Measurements from ENCODE around the gene PRAMEF9. TPM values are rescaled to one million over a fixed set of nuclear protein-coding genes. Genes with fewer than 3 reads are reported as not detected.
"Not testable (repeated sequence)": the region's sequence is repeated elsewhere in the genome, so short reads cannot be mapped to it uniquely, and the experiment has no call there.

PRAMEF9 gene
- total RNA-seq, result not detected
- polyA plus RNA-seq, result not detected

DNA sequence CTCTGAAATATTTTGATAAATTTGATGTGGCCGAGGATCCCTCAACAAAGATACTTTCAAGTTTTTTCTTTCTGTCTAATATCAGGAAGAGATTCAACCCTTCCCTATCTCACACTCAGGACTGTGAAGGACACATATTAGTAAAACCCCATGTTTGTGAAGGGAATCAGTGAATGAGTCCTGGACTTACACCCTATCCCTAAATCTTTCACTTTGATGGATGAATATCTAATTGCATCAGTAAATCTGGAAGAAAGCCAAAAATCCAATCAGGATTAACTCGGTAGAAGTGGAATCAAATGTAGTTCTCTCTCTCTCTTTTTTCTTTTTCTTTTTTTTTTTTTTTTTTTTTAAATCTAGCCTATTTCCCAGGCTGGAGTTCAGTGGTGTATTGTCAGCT, at the start of gene PRAMEF9:
Gene PRAMEF9 (plus strand): TSS at position 301 of the 400 bp plus-strand sequence. CDS start 3,433 bp downstream, outside the sequence.
- H3K36me3 ChIP-seq (ENCODE audit: insufficient read depth, low read length); CTCF ChIA-PET (ENCODE audit: partially characterized antibody); H3K4me1 ChIP-seq (ENCODE audit: insufficient read depth, low read length); H3K27ac Mint-ChIP-seq; H3K9me3 ChIP-seq (ENCODE audit: control insufficient read depth in 1 of 2, low read length in 2 of 2); H3K4me3 ChIP-seq (ENCODE audit: low read length in 2 of 2); H3K4me1 Mint-ChIP-seq; H3K9me3 Mint-ChIP-seq; H3K36me3 Mint-ChIP-seq; H3K27me3 Mint-ChIP-seq; H3K27me3 ChIP-seq (ENCODE audit: insufficient read depth, low read length); POLR2A ChIA-PET (ENCODE audit: partially characterized antibody); intact Hi-C loops (cut with micrococcal nuclease); H3K27ac ChIP-seq (ENCODE audit: low read depth, low read length); H3K4me3 Mint-ChIP-seq; DNase-seq: not testable (repeated sequence)

DNA sequence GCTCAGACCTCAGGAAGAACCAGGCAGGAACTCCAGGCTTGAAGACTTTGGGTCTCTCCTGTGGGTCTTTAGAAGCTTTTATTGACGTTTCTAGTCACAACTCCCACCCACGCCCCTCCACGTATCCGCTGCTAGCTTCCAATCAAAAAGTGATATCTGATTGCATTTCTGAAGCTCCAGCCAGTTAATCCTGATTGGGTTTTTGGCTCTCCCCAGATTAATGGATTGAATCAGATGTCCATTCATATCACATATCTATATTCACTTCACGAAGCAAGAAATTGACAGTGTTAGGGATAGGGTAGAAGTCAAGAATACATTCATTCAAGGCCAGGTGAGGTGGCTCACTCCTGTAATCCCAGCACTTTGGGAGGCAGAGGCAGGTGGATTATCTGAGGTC, 15.7 kb upstream of the PRAMEF9 start, which contains the start of gene PRAMEF26:
Gene PRAMEF26 (minus strand): TSS at position 101 of the 400 bp plus-strand sequence. CDS start 2,914 bp downstream, outside the sequence.
- H3K9me3 ChIP-seq (ENCODE audit: control insufficient read depth in 1 of 2, low read length in 2 of 2); H3K4me1 ChIP-seq (ENCODE audit: insufficient read depth, low read length); H3K27me3 Mint-ChIP-seq; POLR2A ChIA-PET (ENCODE audit: partially characterized antibody); H3K27ac ChIP-seq (ENCODE audit: low read depth, low read length); H3K36me3 ChIP-seq (ENCODE audit: insufficient read depth, low read length); intact Hi-C loops (cut with micrococcal nuclease); H3K4me1 Mint-ChIP-seq; H3K27ac Mint-ChIP-seq; H3K9me3 Mint-ChIP-seq; H3K4me3 Mint-ChIP-seq; H3K27me3 ChIP-seq (ENCODE audit: insufficient read depth, low read length); H3K4me3 ChIP-seq (ENCODE audit: low read length in 2 of 2); DNase-seq; H3K36me3 Mint-ChIP-seq; CTCF ChIA-PET (ENCODE audit: partially characterized antibody): not testable (repeated sequence)

DNA sequence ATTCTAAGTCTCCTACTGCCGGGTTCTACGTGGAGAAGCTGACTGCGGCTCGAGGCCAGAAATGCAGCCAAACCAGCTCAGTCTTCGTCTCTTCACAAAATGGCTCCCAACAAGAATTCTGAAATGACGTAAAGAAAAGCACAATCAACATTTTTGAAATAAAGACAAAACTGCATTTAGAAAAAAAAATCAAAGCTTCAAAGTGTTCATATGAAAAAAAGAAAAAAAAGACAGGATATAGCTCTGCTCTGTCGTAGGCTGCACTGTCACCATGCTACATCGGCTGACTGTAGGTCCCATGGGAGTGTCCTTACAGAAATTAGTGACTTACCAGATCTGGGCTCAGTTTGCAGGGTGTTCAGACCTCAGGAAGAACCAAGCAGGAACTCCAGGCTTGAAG, 6.1 kb upstream of the PRAMEF9 start, which contains the start of gene HNRNPCL4:
Gene HNRNPCL4 (minus strand): TSS at position 101 of the 400 bp plus-strand sequence. CDS start 164 bp downstream, outside the sequence.
- H3K27ac Mint-ChIP-seq; CTCF ChIA-PET (ENCODE audit: partially characterized antibody); H3K4me3 ChIP-seq (ENCODE audit: low read length in 2 of 2); DNase-seq; H3K27me3 ChIP-seq (ENCODE audit: insufficient read depth, low read length); H3K36me3 ChIP-seq (ENCODE audit: insufficient read depth, low read length); H3K27ac ChIP-seq (ENCODE audit: low read depth, low read length); H3K9me3 Mint-ChIP-seq; H3K9me3 ChIP-seq (ENCODE audit: control insufficient read depth in 1 of 2, low read length in 2 of 2); H3K4me1 Mint-ChIP-seq; H3K4me1 ChIP-seq (ENCODE audit: insufficient read depth, low read length); H3K4me3 Mint-ChIP-seq; POLR2A ChIA-PET (ENCODE audit: partially characterized antibody); H3K27me3 Mint-ChIP-seq; intact Hi-C loops (cut with micrococcal nuclease); H3K36me3 Mint-ChIP-seq: not testable (repeated sequence)

DNA sequence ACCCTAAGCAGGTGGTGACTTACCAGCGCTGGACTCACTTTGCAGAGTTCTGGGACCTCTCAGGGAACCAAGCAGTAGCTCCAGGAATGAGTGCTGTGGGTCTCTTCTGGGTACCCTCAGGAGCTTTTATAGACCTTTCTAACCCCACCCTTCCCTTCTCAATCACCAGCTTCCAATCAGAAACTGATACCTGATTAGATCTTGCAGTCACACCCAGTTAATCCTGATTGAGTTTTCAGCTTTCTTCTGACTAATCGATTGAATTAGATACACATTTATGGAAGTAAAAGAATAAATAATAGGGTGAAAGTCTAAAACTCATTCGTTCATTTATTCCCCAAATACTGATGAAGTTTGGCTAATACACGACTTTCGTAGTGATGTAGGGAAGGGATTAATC, 29.7 kb downstream of the PRAMEF9 start, which contains the start of gene PRAMEF13:
Gene PRAMEF13 (minus strand): TSS at position 101 of the 400 bp plus-strand sequence. CDS start 1,820 bp downstream, outside the sequence.
- intact Hi-C loops (cut with micrococcal nuclease); POLR2A ChIA-PET (ENCODE audit: partially characterized antibody); H3K27me3 Mint-ChIP-seq; CTCF ChIA-PET (ENCODE audit: partially characterized antibody); H3K4me3 Mint-ChIP-seq; H3K27me3 ChIP-seq (ENCODE audit: insufficient read depth, low read length); H3K4me1 Mint-ChIP-seq; H3K27ac Mint-ChIP-seq; H3K9me3 Mint-ChIP-seq; DNase-seq; H3K27ac ChIP-seq (ENCODE audit: low read depth, low read length); H3K4me3 ChIP-seq (ENCODE audit: low read length in 2 of 2); H3K36me3 ChIP-seq (ENCODE audit: insufficient read depth, low read length); H3K36me3 Mint-ChIP-seq; H3K4me1 ChIP-seq (ENCODE audit: insufficient read depth, low read length); H3K9me3 ChIP-seq (ENCODE audit: control insufficient read depth in 1 of 2, low read length in 2 of 2): not testable (repeated sequence)

DNA sequence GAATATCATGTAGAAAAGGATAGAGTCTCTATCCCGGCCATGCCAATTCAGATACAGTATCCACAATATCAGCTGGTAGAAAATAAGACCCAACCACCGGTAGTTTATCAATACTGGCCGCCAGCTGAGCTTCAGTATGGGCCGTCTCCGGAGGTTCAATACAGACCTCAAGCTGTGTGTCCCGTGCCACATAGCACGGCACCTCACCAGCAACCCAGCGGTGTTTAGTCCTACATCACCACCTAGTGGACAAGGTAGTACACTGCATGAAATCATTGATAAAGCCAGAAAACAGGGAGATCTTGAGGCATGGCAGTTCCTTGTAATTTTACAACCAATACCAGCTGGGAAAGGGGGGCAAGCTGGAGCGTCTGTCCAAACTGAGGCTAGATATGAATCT, 37.1 kb downstream of the PRAMEF9 start:
- not testable (repeated sequence) for H3K4me1 Mint-ChIP-seq; DNase-seq; H3K36me3 ChIP-seq (ENCODE audit: insufficient read depth, low read length)

DNA sequence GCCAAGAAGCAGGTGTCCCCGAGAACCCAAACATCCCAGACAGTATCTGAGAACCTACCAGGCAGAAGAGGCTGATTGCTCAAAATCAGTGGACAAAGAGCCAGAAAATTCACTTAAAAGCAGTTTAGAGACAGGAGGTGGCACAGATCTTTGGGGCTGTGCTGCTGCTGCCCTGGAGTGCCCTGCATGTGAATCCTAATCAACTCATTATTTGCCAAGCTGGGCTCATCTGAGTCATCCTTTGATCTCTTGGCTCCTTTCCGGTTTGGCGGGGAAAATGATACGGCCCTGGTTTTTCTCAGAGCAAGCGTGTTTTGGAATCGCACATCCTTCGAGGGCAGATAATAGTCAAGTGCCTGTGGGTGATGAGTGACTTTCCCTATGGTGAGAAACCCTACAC, 45.0 kb downstream of the PRAMEF9 start:
- H3K27ac Mint-ChIP-seq; H3K4me3 Mint-ChIP-seq; intact Hi-C loops (cut with micrococcal nuclease); DNase-seq; H3K36me3 Mint-ChIP-seq; H3K27me3 Mint-ChIP-seq; H3K27me3 ChIP-seq (ENCODE audit: insufficient read depth, low read length); H3K4me1 ChIP-seq (ENCODE audit: insufficient read depth, low read length); H3K9me3 ChIP-seq (ENCODE audit: control insufficient read depth in 1 of 2, low read length in 2 of 2); POLR2A ChIA-PET (ENCODE audit: partially characterized antibody); H3K4me3 ChIP-seq (ENCODE audit: low read length in 2 of 2); H3K4me1 Mint-ChIP-seq; H3K36me3 ChIP-seq (ENCODE audit: insufficient read depth, low read length); H3K27ac ChIP-seq (ENCODE audit: low read depth, low read length); H3K9me3 Mint-ChIP-seq; CTCF ChIA-PET (ENCODE audit: partially characterized antibody): not testable (repeated sequence)

More for the DNA sequence above, 37.1 kb downstream of the PRAMEF9 start:
- H3K9me3 Mint-ChIP-seq; H3K4me3 ChIP-seq (ENCODE audit: low read length in 2 of 2); H3K27me3 ChIP-seq (ENCODE audit: insufficient read depth, low read length); H3K27ac Mint-ChIP-seq; H3K27ac ChIP-seq (ENCODE audit: low read depth, low read length); H3K9me3 ChIP-seq (ENCODE audit: control insufficient read depth in 1 of 2, low read length in 2 of 2); intact Hi-C loops (cut with micrococcal nuclease); POLR2A ChIA-PET (ENCODE audit: partially characterized antibody); H3K4me3 Mint-ChIP-seq; CTCF ChIA-PET (ENCODE audit: partially characterized antibody); H3K27me3 Mint-ChIP-seq; H3K36me3 Mint-ChIP-seq; H3K4me1 ChIP-seq (ENCODE audit: insufficient read depth, low read length): not testable (repeated sequence)

DNA sequence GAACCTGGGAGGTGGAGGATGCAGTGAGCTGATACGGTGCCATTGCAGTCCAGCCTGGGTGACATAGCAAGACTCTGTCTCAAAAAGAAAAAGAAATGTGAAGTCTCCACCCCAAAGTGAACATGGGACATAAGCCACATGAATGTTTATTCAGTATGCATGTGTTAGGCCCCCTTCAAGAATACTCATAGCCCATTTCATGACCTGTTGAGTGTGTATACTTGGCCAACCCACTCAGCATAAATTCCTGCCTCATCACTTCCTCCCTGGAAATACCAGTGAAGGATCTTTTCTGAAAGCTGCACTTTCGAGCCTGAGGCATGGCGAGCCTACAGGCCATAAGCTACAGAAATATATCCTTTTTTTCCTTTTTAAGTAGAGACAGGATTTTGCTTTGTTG, 47.6 kb downstream of the PRAMEF9 start:
- H3K4me1 Mint-ChIP-seq; H3K27ac ChIP-seq (ENCODE audit: low read depth, low read length); H3K9me3 ChIP-seq (ENCODE audit: control insufficient read depth in 1 of 2, low read length in 2 of 2); DNase-seq; H3K27ac Mint-ChIP-seq; CTCF ChIA-PET (ENCODE audit: partially characterized antibody); intact Hi-C loops (cut with micrococcal nuclease); POLR2A ChIA-PET (ENCODE audit: partially characterized antibody); H3K27me3 ChIP-seq (ENCODE audit: insufficient read depth, low read length); H3K4me3 ChIP-seq (ENCODE audit: low read length in 2 of 2); H3K4me1 ChIP-seq (ENCODE audit: insufficient read depth, low read length); H3K9me3 Mint-ChIP-seq; H3K4me3 Mint-ChIP-seq; H3K36me3 Mint-ChIP-seq; H3K27me3 Mint-ChIP-seq; H3K36me3 ChIP-seq (ENCODE audit: insufficient read depth, low read length): not testable (repeated sequence)

DNA sequence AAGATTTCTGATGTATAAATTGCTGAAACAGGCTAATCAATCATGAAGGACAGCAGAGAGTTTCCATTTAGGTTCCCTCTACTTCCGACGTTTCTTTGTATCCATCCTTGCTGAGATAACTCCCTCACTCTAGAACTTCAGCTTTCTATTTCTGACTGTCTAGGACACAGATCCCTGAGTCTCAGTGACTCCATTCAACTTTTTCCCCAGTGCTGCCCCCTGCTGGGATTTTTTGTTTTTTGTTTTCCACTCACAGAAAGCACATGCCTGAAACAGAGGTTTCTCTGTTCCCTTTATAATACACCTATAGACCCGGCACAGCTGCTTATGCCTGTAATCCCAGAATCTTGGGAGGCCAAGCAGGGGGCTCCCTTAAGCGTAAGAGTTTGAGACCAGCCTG, 51.1 kb downstream of the PRAMEF9 start:
- CTCF ChIA-PET (ENCODE audit: partially characterized antibody); DNase-seq; H3K4me3 ChIP-seq (ENCODE audit: low read length in 2 of 2); H3K4me3 Mint-ChIP-seq; H3K27me3 ChIP-seq (ENCODE audit: insufficient read depth, low read length); H3K4me1 Mint-ChIP-seq; H3K27ac Mint-ChIP-seq; H3K36me3 ChIP-seq (ENCODE audit: insufficient read depth, low read length); POLR2A ChIA-PET (ENCODE audit: partially characterized antibody); H3K4me1 ChIP-seq (ENCODE audit: insufficient read depth, low read length); H3K9me3 Mint-ChIP-seq; H3K9me3 ChIP-seq (ENCODE audit: control insufficient read depth in 1 of 2, low read length in 2 of 2); intact Hi-C loops (cut with micrococcal nuclease); H3K27ac ChIP-seq (ENCODE audit: low read depth, low read length); H3K36me3 Mint-ChIP-seq: not testable (repeated sequence)
- H3K27me3 Mint-ChIP-seq, result peaks cover 2 to 12% of the 10 kb centered on the region in 2 donors
